GM12874 (cell line): Measurements from ENCODE around the gene IQCK.

Experiments used
- TF ChIP-seq, protein P1 (sequence below): IDR thresholded peaks from 2 replicates; pipeline ENCODE4 v1.5.1; 2011; ENCODE audit warnings: low read depth, mild to moderate bottlenecking, control low read depth, low read length, moderate library complexity; ENCODE audit not compliant: insufficient read depth

IQCK gene

DNA sequence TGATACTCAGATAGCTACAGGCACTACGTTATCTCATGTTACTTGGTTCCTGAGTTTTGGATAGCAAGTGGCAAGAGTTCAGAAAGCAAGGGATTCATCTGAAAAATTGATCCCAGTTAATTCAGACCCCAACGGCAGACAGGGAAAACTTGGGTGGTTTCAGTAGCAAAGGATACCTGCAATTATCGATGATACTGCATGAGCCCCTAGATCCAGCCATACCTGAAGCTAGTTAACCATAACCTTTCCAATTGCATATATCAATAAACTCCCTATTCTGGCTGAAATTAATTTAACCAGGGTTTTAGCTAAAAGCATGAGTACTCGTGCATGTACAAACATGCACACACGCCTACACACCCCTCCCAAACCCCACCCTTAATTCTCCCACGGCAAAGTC lies 4.4 kb upstream of the IQCK start:
- TF ChIP-seq, protein P1, sequence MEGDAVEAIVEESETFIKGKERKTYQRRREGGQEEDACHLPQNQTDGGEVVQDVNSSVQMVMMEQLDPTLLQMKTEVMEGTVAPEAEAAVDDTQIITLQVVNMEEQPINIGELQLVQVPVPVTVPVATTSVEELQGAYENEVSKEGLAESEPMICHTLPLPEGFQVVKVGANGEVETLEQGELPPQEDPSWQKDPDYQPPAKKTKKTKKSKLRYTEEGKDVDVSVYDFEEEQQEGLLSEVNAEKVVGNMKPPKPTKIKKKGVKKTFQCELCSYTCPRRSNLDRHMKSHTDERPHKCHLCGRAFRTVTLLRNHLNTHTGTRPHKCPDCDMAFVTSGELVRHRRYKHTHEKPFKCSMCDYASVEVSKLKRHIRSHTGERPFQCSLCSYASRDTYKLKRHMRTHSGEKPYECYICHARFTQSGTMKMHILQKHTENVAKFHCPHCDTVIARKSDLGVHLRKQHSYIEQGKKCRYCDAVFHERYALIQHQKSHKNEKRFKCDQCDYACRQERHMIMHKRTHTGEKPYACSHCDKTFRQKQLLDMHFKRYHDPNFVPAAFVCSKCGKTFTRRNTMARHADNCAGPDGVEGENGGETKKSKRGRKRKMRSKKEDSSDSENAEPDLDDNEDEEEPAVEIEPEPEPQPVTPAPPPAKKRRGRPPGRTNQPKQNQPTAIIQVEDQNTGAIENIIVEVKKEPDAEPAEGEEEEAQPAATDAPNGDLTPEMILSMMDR: no peak

DNA sequence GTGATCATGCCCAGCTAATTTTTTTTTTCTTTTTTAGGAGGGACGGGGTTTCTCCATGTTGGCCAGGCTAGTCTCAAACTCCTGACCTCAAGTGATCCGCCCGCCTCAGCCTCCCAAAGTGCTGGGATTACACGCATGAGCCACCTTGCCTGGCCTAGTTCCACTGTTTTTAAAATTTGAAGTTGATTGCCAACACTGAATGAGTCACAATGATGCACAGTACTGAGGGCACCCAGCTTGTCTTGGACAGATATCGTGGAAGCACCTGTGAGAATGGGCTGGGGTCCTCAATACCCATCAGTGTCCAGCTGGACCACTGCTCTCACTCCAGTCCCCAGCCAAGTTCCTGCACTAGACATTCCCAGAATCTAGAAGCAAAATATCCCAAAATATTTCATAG lies 2.5 kb upstream of the IQCK start:
- TF ChIP-seq, protein P1: no peak

- TF ChIP-seq, protein P1: no peak
Measured at GRCh38 chr16:19716183-19716582, 1.9 kb upstream of the IQCK start.

GRCh38 chr16:19717314-19717713 lies 757 bp upstream of the IQCK start:
- TF ChIP-seq, protein P1: no peak

DNA sequence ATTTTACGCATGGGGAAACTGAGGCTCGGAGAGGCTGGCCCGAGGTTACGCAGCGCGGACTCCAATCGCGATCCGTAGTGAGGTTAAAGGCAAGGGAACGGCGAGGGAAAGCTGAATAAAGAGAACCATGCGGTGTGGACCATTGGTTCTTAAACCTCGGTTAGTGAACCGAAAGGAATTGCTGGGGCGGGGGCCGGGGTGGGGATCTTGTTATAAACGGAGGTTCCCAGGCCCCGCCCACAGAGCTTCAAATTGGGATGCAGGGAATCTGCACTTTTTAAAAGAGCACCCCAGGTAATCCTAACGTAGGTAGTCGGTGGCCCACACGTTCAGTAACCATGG lies 524 bp downstream of the IQCK start:
- TF ChIP-seq, protein P1: no peak

DNA sequence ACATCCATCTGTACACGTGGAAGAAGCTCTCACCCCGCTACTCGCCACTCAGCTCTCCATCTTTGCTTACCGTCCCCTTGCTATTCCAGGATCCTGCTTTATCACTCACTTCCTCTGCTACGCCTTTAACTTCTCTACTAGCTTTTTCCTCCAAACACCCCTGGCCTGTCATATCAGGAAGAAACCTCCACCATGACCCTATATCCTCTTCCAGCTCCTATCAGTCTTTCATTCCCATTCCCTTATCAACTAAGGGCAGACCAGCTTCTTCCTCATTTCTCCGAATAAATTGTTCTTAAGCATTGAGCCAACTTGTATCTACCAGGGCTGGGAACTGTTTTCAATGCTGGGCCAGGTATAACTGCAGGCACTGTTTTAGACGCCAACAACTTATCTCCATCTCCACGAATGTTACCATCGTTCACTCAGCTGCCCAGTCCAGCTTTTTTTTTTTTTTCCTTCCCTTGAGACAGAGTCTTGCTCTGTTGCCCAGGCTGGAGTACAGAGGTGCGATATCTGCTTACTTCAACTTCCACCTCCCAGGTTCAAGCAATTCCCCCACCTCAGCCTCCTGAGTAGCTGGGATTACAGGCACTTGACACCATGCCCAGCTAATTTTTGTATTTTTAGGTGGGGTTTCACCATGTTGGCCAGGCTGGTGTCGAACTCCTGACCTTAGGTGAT lies 4.3 kb downstream of the IQCK start:
- TF ChIP-seq, protein P1: no peak

GRCh38 chr16:19722981-19723380 lies 4.9 kb downstream of the IQCK start:
- TF ChIP-seq, protein P1: no peak

GRCh38 chr16:19728636-19728965 lies 10.5 kb downstream of the IQCK start:
- TF ChIP-seq, protein P1: no peak
